OCI-LY7 (cell line): ENCODE measurements around the gene NUDT8. TPM values are rescaled to one million over a fixed set of nuclear protein-coding genes. Genes with fewer than 3 reads are reported as not detected.
A peak's percentile ranks its signal among the peaks of the same experiment; 100 is the strongest.
"Not testable (repeated sequence)": the region's sequence is repeated elsewhere in the genome, so short reads cannot be mapped to it uniquely, and the experiment has no call there.

Source experiments
- BruUV-seq: library from RNA; stranded (reverse); fragments of 400-500 nt; replicated peaks from 2 replicates; lab custom pipeline; 2021; lab: Mats Ljungman, UMichigan
- CTCF ChIA-PET: fragments of 300-600 bp; sonication (Branson Sonifier 250); formaldehyde crosslinking; loops from one replicate; lab custom pipeline; 2022; ENCODE audit warnings: antibody characterized with exemption; ENCODE audit not compliant: unreplicated experiment; lab: Charles Lee
- POLR2A ChIA-PET: fragments of 300-600 bp; sonication (Branson Sonifier 250); formaldehyde crosslinking; loops from one replicate; lab custom pipeline; 2022; ENCODE audit warnings: antibody characterized with exemption; lab: Charles Lee
- DNase-seq: peaks from one replicate; pipeline ENCODE4 v3.0.0-alpha.2; 2015; ENCODE audit warnings: low spot score
- H2AFZ ChIP-seq: fragments of 200-600 bp; sonication (generic), shearing (Covaris generic); 2 replicates; pipeline ENCODE4 v1.6.1; 2014; ENCODE audit warnings: mild to moderate bottlenecking, antibody characterized with exemption, low read length, moderate library complexity
- H3K27ac ChIP-seq: fragments of 200-600 bp; sonication (generic); 2 replicates; pipeline ENCODE4 v1.5.1; 2014; ENCODE audit warnings: mixed run types, low read depth, mild to moderate bottlenecking, moderate library complexity, low read length, inconsistent platforms; ENCODE audit not compliant: poor library complexity, severe bottlenecking
- H3K36me3 ChIP-seq: fragments of 200-600 bp; sonication (generic); 2 replicates; pipeline ENCODE4 v1.6.1; 2014; ENCODE audit warnings: mild to moderate bottlenecking, antibody characterized with exemption, low read length, moderate library complexity, mixed read lengths; ENCODE audit not compliant: insufficient read depth
- H3K4me1 ChIP-seq: fragments of 200-600 bp; sonication (generic); 2 replicates; pipeline ENCODE4 v1.5.1; 2014; ENCODE audit warnings: mild to moderate bottlenecking, low read length; ENCODE audit not compliant: insufficient read depth, poor library complexity, severe bottlenecking
- H3K4me2 ChIP-seq: fragments of 200-600 bp; sonication (generic); 2 replicates; pipeline ENCODE4 v1.6.1; 2014; ENCODE audit warnings: mild to moderate bottlenecking, low read length
- H3K4me3 ChIP-seq: fragments of 200-600 bp; sonication (generic); 2 replicates; pipeline ENCODE4 v1.5.1; 2014; ENCODE audit warnings: mild to moderate bottlenecking, low read depth, low read length; ENCODE audit not compliant: poor library complexity, severe bottlenecking
- H3K79me2 ChIP-seq: fragments of 200-600 bp; sonication (generic); 2 replicates; pipeline ENCODE4 v1.6.1; 2016; ENCODE audit warnings: low read depth, mild to moderate bottlenecking, low read length, moderate library complexity, mixed read lengths; ENCODE audit not compliant: insufficient read depth
- H3K9me2 ChIP-seq: fragments of 200-600 bp; sonication (generic); 2 replicates; pipeline ENCODE4 v1.6.1; 2016; ENCODE audit warnings: mild to moderate bottlenecking, low read length, mixed read lengths; ENCODE audit not compliant: insufficient read depth
- H3K9me3 ChIP-seq: fragments of 200-600 bp; sonication (generic); 2 replicates; pipeline ENCODE4 v1.6.1; 2014; ENCODE audit warnings: mild to moderate bottlenecking, mixed run types, low read length, mixed read lengths
- H4K20me1 ChIP-seq: fragments of 200-600 bp; sonication (generic); 2 replicates; pipeline ENCODE4 v1.6.1; 2014; ENCODE audit warnings: mild to moderate bottlenecking, antibody characterized with exemption, low read length, moderate library complexity, mixed read lengths; ENCODE audit not compliant: insufficient read depth
- EZH2phosphoT487 ChIP-seq: fragments of 200-600 bp; sonication (generic); IDR thresholded peaks from 2 replicates; pipeline ENCODE4 v1.6.1; 2018; ENCODE audit warnings: low read depth, borderline replicate concordance, mild to moderate bottlenecking, mixed run types, antibody characterized with exemption, low read length, moderate library complexity, mixed read lengths
- intact Hi-C: fragments of 100-400 bp; cut with micrococcal nuclease; formaldehyde crosslinking; loops from one replicate; pipeline ENCODE4 v1.10.0; 2022; ENCODE audit not compliant: unreplicated experiment
- total RNA-seq, 2 experiments: library from RNA; depleted of rRNA in 1 of 2; stranded (reverse); fragments of >200 nt in 1 of 2; shearing (Covaris generic) in 1 of 2; gene quantifications; 2 replicates each; pipeline ENCODE4 v1.2.3, GENCODE V29; 2014 to 2022
- TF ChIP-seq, protein P1 (sequence below): fragments of 200-600 bp; sonication (generic); conservative IDR thresholded peaks from 2 replicates; pipeline ENCODE4 v1.5.1; 2014; ENCODE audit warnings: mild to moderate bottlenecking, antibody characterized with exemption, low read length, moderate library complexity, mixed read lengths

The NUDT8 gene
- total RNA-seq, 2 experiments from 2014 or later = 20.4 to 35.4 TPM

DNA sequence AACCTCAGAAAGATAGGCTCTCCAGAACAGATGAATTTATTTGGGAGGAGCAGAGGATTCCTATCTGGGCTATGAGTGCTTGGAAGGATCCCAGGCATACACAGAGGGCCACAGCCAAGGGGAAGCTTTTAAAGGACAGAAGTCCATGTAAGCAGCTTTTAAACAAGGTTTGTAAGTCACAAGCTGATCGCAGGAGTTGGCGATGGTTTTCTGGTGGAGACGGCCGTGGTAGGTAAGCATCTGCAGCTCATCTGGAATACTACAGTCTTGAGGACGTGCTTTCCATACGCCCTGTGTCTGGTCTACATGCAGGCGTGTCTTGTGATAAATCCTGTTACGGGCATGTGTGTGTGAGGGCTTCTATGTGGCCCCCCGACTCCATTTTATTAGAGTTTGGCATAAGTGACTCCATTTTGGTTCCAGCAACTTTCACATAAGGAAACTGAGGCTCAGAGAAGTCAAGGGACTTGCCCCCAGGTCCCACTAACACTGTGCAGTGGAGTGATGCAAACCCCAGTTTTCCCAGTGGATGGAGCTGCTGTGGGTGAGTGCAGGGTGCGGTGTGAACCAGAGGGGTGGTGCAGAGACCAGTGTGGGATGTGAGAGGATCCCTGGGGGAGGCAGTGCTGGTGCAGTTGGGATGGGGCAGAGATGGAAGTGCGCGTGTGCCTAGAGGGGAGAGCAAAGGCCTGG lies 32.6 kb upstream of the NUDT8 start:
- Histone ChIP-seq H3K4me1 (peaks cover 44% of the 10 kb centered on the region), H3K9me3 (peaks cover 10% of the 10 kb centered on the region), H3K4me2 (no peak overlapping the region), H4K20me1 (no peaks in the 10 kb centered on the region), H3K79me2 (no peaks in the 10 kb centered on the region), H3K4me3 (no peak overlapping the region), H2AFZ (no peak overlapping the region), H3K9me2 (no peaks in the 10 kb centered on the region), H3K27ac (no peak overlapping the region), H3K36me3 (peaks cover 6% of the 10 kb centered on the region)
- no peak for DNase-seq
- ChIA-PET CTCF (interaction anchor here (1.6 kb wide), 1 partner anchor 14 kb away, joined by 5 read pairs; no protein-coding TSS in a partner anchor), POLR2A (interaction anchor here (0.6 kb wide), 2 partner anchors 23 to 29 kb away, joined by 3 to 5 read pairs; no protein-coding TSS in a partner anchor)
- no TSS peak for BruUV-seq
- TF ChIP-seq, protein P1, sequence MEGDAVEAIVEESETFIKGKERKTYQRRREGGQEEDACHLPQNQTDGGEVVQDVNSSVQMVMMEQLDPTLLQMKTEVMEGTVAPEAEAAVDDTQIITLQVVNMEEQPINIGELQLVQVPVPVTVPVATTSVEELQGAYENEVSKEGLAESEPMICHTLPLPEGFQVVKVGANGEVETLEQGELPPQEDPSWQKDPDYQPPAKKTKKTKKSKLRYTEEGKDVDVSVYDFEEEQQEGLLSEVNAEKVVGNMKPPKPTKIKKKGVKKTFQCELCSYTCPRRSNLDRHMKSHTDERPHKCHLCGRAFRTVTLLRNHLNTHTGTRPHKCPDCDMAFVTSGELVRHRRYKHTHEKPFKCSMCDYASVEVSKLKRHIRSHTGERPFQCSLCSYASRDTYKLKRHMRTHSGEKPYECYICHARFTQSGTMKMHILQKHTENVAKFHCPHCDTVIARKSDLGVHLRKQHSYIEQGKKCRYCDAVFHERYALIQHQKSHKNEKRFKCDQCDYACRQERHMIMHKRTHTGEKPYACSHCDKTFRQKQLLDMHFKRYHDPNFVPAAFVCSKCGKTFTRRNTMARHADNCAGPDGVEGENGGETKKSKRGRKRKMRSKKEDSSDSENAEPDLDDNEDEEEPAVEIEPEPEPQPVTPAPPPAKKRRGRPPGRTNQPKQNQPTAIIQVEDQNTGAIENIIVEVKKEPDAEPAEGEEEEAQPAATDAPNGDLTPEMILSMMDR = no peak
- TF ChIP-seq EZH2phosphoT487 = no peak
- intact Hi-C loops = no loop called here

DNA sequence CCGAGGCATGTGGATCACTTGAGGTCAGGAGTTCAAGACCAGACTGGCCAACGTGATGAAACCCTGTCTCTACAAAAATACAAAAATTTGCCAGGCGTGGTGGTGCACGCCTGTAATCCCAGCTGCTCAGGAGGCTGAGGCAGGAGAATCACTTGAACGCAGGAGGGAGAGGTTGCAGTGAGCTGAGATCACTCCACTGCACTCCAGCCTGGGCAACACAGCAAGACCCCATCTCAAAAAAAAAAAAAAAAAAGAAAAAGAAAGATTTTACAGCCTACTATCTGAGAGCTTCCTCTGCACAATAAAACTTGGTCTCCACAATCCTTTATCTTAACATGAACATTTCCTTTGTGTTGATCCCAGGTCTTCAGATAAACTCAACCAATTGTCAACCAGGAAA lies 31.0 kb upstream of the NUDT8 start:
- H2AFZ ChIP-seq, intact Hi-C loops, BruUV-seq, H3K79me2 ChIP-seq, H4K20me1 ChIP-seq, DNase-seq, H3K4me2 ChIP-seq, H3K4me3 ChIP-seq, H3K27ac ChIP-seq, H3K9me2 ChIP-seq: not testable (repeated sequence)
- Histone ChIP-seq H3K4me1 (peaks cover 28% of the 10 kb centered on the region), H3K36me3 (peaks cover 17% of the 10 kb centered on the region), H3K9me3 (peaks cover 25% of the 10 kb centered on the region)
- POLR2A ChIA-PET = interaction anchor here (0.6 to 4.8 kb wide), 2 partner anchors 13 to 25 kb away, joined by 3 to 69 read pairs; partner anchors contain the start of gene ACY3
- CTCF ChIA-PET = interaction anchor here (0.6 kb wide), 1 partner anchor 12 kb away, joined by 3 read pairs; no protein-coding TSS in a partner anchor

DNA sequence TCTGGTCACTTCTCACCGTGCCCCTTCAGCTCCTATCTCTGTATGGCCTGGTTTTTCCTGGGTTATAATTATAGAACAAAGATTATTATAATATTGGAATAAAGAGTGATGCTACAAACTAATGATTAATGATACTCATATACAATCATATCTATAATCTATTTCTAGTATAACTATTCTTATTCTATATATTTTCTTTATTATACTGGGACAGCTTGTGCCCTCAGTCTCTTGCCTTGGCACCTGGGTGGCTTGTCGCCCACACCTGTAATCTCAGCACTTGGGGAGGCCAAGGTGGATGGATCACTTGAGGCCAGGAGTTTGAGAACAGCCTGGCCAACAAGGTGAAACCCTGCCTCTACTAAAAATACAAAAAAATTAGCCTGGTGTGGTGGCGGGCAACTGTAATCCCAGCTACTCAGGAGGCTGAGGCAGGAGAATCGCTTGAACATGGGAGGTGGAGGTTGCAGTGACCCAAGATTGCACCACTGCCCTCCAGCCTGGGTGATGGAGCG lies 30.0 kb upstream of the NUDT8 start:
- Histone ChIP-seq H3K36me3 (peaks cover 21% of the 10 kb centered on the region), H3K9me3 (peaks cover 32% of the 10 kb centered on the region), H3K4me2 (peak overlapping the region; percentile 67; the same call in 1 of the 2 replicates), H3K27ac (peak overlapping the region; percentile 89), H3K4me1 (peaks cover 26% of the 10 kb centered on the region)
- H2AFZ ChIP-seq, BruUV-seq, H3K79me2 ChIP-seq, H4K20me1 ChIP-seq, H3K4me3 ChIP-seq, H3K9me2 ChIP-seq, DNase-seq: not testable (repeated sequence)
- intact Hi-C loops = loop anchor here (2.0 kb wide), 2 partner anchors 15 to 31 kb away; partner anchors contain the start of gene NUDT8
- CTCF ChIA-PET = interaction anchor here (1.5 to 2.1 kb wide), 2 partner anchors 11 to 13 kb away, joined by 12 to 13 read pairs; no protein-coding TSS in a partner anchor
- POLR2A ChIA-PET = interaction anchor here (1.1 to 4.8 kb wide), 4 partner anchors 8 to 46 kb away, joined by 3 to 69 read pairs (median 4); partner anchors contain the start of gene ACY3
